ENCODE measurements around the gene PRRT2. TPM values are rescaled to one million over a fixed set of nuclear protein-coding genes. Genes with fewer than 3 reads are reported as not detected.
A peak's percentile ranks its signal among the peaks of the same experiment; 100 is the strongest.

The PRRT2 gene
- total and polyA plus RNA-seq, 2 donors from 2014 or later = 0.88 to 1.9 TPM

DNA sequence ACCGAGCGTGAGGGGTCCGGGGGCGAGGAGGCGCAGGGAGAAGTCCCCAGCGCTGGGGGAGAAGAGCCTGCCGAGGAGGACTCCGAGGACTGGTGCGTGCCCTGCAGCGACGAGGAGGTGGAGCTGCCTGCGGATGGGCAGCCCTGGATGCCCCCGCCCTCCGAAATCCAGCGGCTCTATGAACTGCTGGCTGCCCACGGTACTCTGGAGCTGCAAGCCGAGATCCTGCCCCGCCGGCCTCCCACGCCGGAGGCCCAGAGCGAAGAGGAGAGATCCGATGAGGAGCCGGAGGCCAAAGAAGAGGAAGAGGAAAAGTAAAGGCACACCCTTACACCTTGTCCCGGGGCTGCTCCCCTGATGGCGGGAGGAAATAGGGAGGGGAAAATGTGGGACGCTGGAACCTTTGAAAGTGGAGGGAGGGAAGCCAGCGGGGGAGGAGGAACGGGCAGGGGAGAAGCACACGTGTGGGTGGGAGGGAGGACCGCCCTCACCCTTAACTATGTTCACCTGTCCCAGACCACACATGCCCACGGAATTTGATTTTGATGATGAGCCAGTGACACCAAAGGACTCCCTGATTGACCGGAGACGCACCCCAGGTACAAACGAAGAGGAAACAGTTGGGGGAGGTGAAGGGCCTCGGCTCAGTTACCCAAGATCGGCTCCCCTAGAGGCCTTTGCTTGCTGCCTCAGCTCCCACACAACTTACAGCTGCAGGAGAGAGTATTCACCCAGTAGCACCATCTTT lies 4.9 kb downstream of the PRRT2 start:
- Histone ChIP-seq H3K27me3 (ENCODE audit: control insufficient read depth, insufficient read depth, low read length) (no peaks in the 10 kb centered on the region), H3K27ac (ENCODE audit: low read depth in 2 of 2, low read length in 2 of 2) (peak overlapping the region; percentile 93 to 97), H3K36me3 (ENCODE audit: control insufficient read depth in 2 of 3, insufficient read depth in 3 of 3, low read length in 3 of 3) (peaks cover 0 to 5% (median 0%) of the 10 kb centered on the region in 3 donors), H3K9ac (ENCODE audit: low read length in 3 of 3) (peak overlapping the region; percentile 22 to 86 (median 74)), H3K4me1 (ENCODE audit: control insufficient read depth in 2 of 3, insufficient read depth in 2 of 3, low read depth in 1 of 3, low read length in 3 of 3) (peaks cover 0 to 26% (median 14%) of the 10 kb centered on the region in 3 donors), H3K4me3 (ENCODE audit: low read length in 3 of 3) (peak overlapping the region; percentile 82 to 91 (median 85)), H3K9me3 (ENCODE audit: control insufficient read depth in 2 of 3, insufficient read depth in 1 of 3, low read length in 3 of 3) (no peaks in the 10 kb centered on the region)
- DNase-seq (peak; percentile 72 to 93 (median 79)), FAIRE-seq (no peak)
- TF ChIP-seq, protein P1, sequence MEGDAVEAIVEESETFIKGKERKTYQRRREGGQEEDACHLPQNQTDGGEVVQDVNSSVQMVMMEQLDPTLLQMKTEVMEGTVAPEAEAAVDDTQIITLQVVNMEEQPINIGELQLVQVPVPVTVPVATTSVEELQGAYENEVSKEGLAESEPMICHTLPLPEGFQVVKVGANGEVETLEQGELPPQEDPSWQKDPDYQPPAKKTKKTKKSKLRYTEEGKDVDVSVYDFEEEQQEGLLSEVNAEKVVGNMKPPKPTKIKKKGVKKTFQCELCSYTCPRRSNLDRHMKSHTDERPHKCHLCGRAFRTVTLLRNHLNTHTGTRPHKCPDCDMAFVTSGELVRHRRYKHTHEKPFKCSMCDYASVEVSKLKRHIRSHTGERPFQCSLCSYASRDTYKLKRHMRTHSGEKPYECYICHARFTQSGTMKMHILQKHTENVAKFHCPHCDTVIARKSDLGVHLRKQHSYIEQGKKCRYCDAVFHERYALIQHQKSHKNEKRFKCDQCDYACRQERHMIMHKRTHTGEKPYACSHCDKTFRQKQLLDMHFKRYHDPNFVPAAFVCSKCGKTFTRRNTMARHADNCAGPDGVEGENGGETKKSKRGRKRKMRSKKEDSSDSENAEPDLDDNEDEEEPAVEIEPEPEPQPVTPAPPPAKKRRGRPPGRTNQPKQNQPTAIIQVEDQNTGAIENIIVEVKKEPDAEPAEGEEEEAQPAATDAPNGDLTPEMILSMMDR (IDR thresholded peaks at IDR 0.05; ENCODE audit: borderline replicate concordance, extremely low read depth, insufficient read depth) = no peak
- intact Hi-C loops (cut with DNase I) = no loop called here

DNA sequence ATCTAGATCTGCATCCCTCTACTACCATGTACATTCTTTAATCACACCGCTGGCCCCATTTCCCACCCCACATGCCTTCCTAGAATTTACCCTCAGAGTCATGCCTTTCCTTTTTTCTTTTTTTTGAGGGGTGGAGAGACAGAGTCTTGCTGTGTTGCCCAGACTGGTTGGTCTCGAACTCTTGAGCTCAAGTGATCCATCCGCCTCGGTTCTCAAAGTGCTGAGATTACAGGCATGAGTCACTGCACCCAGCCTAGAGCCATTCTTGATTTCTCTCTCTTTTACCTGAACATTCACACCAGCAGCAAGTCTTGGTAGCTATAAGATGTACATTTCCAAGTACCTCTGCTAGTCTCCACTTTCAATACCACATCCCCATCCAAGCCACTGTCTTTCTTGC lies 6.1 kb downstream of the PRRT2 start:
- peaks cover 0 to 5% (median 0%) of the 10 kb centered on the region in 3 donors for H3K36me3 ChIP-seq (ENCODE audit: control insufficient read depth in 2 of 3, insufficient read depth in 3 of 3, low read length in 3 of 3)
- FAIRE-seq (no peak), DNase-seq (no peak)
- H3K4me3 ChIP-seq (ENCODE audit: low read length in 3 of 3) = no peak overlapping the region
- intact Hi-C loops (cut with DNase I) = no loop called here
- no peaks in the 10 kb centered on the region for H3K9me3 ChIP-seq (ENCODE audit: control insufficient read depth in 2 of 3, insufficient read depth in 1 of 3, low read length in 3 of 3)
- TF ChIP-seq, protein P1 (IDR thresholded peaks at IDR 0.05; ENCODE audit: borderline replicate concordance, extremely low read depth, insufficient read depth) = no peak
- H3K27me3 ChIP-seq (ENCODE audit: control insufficient read depth, insufficient read depth, low read length) = no peaks in the 10 kb centered on the region
- H3K27ac ChIP-seq (ENCODE audit: low read depth in 2 of 2, low read length in 2 of 2) = no peak overlapping the region
- H3K9ac ChIP-seq (ENCODE audit: low read length in 3 of 3) = no peak overlapping the region
- peaks cover 0 to 27% (median 14%) of the 10 kb centered on the region in 3 donors for H3K4me1 ChIP-seq (ENCODE audit: control insufficient read depth in 2 of 3, insufficient read depth in 2 of 3, low read depth in 1 of 3, low read length in 3 of 3)

DNA sequence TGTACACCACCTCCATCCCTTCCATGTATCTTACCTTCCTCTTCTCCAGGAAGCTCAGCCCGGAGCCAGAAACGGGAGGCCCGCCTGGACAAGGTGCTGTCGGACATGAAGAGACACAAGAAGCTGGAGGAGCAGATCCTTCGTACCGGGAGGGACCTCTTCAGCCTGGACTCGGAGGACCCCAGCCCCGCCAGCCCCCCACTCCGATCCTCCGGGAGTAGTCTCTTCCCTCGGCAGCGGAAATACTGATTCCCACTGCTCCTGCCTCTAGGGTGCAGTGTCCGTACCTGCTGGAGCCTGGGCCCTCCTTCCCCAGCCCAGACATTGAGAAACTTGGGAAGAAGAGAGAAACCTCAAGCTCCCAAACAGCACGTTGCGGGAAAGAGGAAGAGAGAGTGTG lies 7.5 kb downstream of the PRRT2 start:
- TF ChIP-seq, protein P1 (IDR thresholded peaks at IDR 0.05; ENCODE audit: borderline replicate concordance, extremely low read depth, insufficient read depth) = peak; percentile 12
- Histone ChIP-seq H3K27me3 (ENCODE audit: control insufficient read depth, insufficient read depth, low read length) (no peaks in the 10 kb centered on the region), H3K36me3 (ENCODE audit: control insufficient read depth in 2 of 3, insufficient read depth in 3 of 3, low read length in 3 of 3) (peaks cover 0 to 5% (median 0%) of the 10 kb centered on the region in 3 donors), H3K4me1 (ENCODE audit: control insufficient read depth in 2 of 3, insufficient read depth in 2 of 3, low read depth in 1 of 3, low read length in 3 of 3) (peaks cover 0 to 29% (median 18%) of the 10 kb centered on the region in 3 donors), H3K27ac (ENCODE audit: low read depth in 2 of 2, low read length in 2 of 2) (no peak overlapping the region), H3K4me3 (ENCODE audit: low read length in 3 of 3) (peak overlapping the region in 2 of 3 donors; percentile 84 to 86), H3K9ac (ENCODE audit: low read length in 3 of 3) (no peak overlapping the region), H3K9me3 (ENCODE audit: control insufficient read depth in 2 of 3, insufficient read depth in 1 of 3, low read length in 3 of 3) (no peaks in the 10 kb centered on the region)
- peak in 1 of 5 donors; percentile 72 for DNase-seq
- FAIRE-seq = no peak
- intact Hi-C loops (cut with DNase I) = no loop called here
